K562 (cell line): ENCODE measurements around the gene KSR2.

Experiments used
- BDP1 ChIP-seq: IDR thresholded peaks from 3 replicates; pipeline ENCODE4 v1.6.1; 2011; ENCODE audit not compliant: insufficient read length, insufficient read depth
- CTCF ChIP-seq, 3 experiments: IDR thresholded peaks in 2 of 3; conservative IDR thresholded peaks in 1 of 3; 2 replicates each; pipeline ENCODE4 v1.5.1; 2011 to 2012; ENCODE audit warnings: low read length in 3 of 3, mild to moderate bottlenecking in 3 of 3, control low read depth in 2 of 3, improper control_type of control experiment in 1 of 3, inconsistent platforms in 1 of 3, low read depth in 1 of 3, mixed read lengths in 1 of 3, moderate library complexity in 1 of 3; ENCODE audit not compliant: insufficient read depth in 2 of 3

GRCh38 chr12:117570608-117571007 is 398.2 kb downstream of the KSR2 start:
- TF ChIP-seq CTCF (IDR thresholded peaks at IDR 0.05 in 2 of 3, conservative IDR thresholded peaks at IDR 0.05 in 1 of 3; ENCODE audit: insufficient read depth in 2 of 3, low read depth in 1 of 3, low read length in 3 of 3) (no peak), BDP1 (no peak)
